CD4-positive, alpha-beta T cell treated with Interferon gamma for 1 hour (primary cell): ENCODE data around the gene RBM5.

Experiments
- DNase-seq: peaks from one replicate; pipeline ENCODE4 v3.0.0-alpha.2; 2020

The RBM5 gene

GRCh38 chr3:50121072-50122032 is 32.6 kb downstream of the RBM5 start:
- DNase-seq: peak; percentile 56

- no peak for DNase-seq
These were observed 33.4 kb downstream of the RBM5 start for GRCh38 chr3:50122071-50122470.

- no peak for DNase-seq
These were observed 34.1 kb downstream of the RBM5 start for GRCh38 chr3:50122661-50123391.

GRCh38 chr3:50123394-50124051 is 34.8 kb downstream of the RBM5 start:
- DNase-seq: no peak

GRCh38 chr3:50124052-50124799 is 35.5 kb downstream of the RBM5 start:
- no peak for DNase-seq

GRCh38 chr3:50124800-50125178 is 36.1 kb downstream of the RBM5 start:
- no peak for DNase-seq

- no peak for DNase-seq
These were observed 37.0 kb downstream of the RBM5 start for GRCh38 chr3:50125541-50126286.

GRCh38 chr3:50126287-50127211 is 37.8 kb downstream of the RBM5 start:
- DNase-seq: no peak

GRCh38 chr3:50127251-50127691 is 38.6 kb downstream of the RBM5 start:
- no peak for DNase-seq

GRCh38 chr3:50128001-50128400 is 39.3 kb downstream of the RBM5 start:
- no peak for DNase-seq

- no peak for DNase-seq
These were observed 41.7 kb downstream of the RBM5 start for GRCh38 chr3:50130436-50130835.

GRCh38 chr3:50132421-50133282 is 43.9 kb downstream of the RBM5 start:
- no peak for DNase-seq

- DNase-seq: no peak
These were observed 44.5 kb downstream of the RBM5 start for GRCh38 chr3:50133283-50133615.

GRCh38 chr3:50134367-50134766 is 45.6 kb downstream of the RBM5 start:
- DNase-seq: no peak

- DNase-seq: no peak
These were observed 47.2 kb downstream of the RBM5 start for GRCh38 chr3:50135964-50136363.

- no peak for DNase-seq
These were observed 48.1 kb downstream of the RBM5 start for GRCh38 chr3:50136714-50137405.

- DNase-seq: no peak
These were observed 48.8 kb downstream of the RBM5 start for GRCh38 chr3:50137531-50137930.

GRCh38 chr3:50138266-50139200 is 49.8 kb downstream of the RBM5 start:
- DNase-seq: no peak
